CD4-positive, alpha-beta T cell treated with Interleukin-15 for 4 hours (primary cell): Measurements from ENCODE around the gene CEACAM19.
"Not testable (repeated sequence)": the region's sequence is repeated elsewhere in the genome, so short reads cannot be mapped to it uniquely, and the experiment has no call there.

Experiments
- DNase-seq: peaks from one replicate; pipeline ENCODE4 v3.0.0-alpha.2; 2020; ENCODE audit warnings: low spot score

The CEACAM19 gene

DNA sequence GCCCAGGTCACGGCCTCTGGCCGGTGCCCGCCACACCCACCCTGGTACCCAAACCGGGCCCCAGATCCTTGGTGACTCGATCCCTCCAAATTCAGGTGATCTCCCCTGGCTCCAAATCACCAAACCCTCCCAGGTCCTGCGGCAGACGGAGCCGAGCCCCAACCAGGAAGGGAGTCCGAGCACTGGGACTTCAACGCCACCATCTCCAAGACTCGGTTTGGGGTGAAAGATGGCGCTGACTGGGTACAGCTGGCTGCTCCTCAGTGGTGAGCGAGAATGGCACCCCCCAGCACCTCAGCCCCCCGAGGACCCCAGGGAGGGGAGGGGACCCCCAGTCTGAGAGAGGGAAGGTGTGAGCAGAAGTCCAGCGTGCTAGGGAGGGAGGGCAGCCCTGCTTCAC, 29.9 kb downstream of the CEACAM19 start:
- no peak for DNase-seq

GRCh38 chr19:44702551-44703176, 31.4 kb downstream of the CEACAM19 start:
- DNase-seq: no peak

DNA sequence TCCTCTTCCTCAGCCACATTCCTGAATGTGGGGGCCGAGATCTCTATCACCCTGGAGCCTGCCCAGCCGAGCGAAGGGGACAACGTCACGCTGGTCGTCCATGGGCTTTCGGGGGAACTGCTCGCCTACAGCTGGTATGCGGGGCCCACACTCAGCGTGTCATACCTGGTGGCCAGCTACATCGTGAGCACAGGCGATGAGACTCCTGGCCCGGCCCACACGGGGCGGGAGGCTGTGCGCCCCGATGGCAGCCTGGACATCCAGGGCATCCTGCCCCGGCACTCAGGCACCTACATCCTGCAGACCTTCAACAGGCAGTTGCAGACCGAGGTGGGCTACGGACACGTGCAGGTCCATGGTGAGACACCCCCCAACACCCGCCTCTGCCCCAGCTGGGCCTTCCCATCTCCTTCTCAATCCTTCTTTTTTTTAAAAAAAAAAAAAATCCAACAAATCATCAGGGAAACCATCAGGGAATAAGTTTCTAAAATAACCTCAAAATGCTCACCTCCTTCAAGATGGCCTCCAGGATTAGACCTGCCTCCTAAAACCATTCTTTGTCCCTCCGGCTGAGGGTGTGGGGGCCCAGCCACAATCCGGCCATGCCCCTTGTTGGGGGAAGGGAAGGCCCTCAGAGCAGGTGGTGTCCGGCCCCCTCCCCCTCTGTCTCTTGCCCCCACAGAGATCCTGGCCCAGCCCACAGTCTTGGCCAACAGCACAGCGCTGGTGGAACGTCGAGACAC, 32.2 kb downstream of the CEACAM19 start:
- no peak for DNase-seq

DNA sequence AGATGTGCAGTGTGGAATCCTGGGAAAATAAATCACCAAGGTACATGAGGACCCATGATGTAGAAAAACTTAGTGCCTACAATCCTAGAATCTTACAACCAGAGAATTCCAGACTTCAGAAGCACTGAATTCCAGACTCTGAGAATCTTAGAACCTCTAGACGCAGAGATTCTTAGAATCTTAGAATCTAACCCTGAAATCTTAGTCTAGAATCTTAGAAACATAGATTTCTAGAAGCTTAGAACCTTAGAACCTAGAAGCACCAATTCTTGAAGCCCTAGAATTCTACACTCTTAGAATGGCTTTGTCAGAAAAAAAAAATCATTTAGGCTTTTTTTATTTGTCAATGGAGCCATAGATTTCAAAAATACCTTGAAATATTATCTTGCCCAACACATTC, 33.7 kb downstream of the CEACAM19 start:
- DNase-seq: no peak

- no peak for DNase-seq
These were observed 34.3 kb downstream of the CEACAM19 start for GRCh38 chr19:44705502-44706010.

GRCh38 chr19:44706506-44707236, 35.4 kb downstream of the CEACAM19 start:
- DNase-seq: no peak

- no peak for DNase-seq
These were observed 36.5 kb downstream of the CEACAM19 start for GRCh38 chr19:44707794-44708193.

DNA sequence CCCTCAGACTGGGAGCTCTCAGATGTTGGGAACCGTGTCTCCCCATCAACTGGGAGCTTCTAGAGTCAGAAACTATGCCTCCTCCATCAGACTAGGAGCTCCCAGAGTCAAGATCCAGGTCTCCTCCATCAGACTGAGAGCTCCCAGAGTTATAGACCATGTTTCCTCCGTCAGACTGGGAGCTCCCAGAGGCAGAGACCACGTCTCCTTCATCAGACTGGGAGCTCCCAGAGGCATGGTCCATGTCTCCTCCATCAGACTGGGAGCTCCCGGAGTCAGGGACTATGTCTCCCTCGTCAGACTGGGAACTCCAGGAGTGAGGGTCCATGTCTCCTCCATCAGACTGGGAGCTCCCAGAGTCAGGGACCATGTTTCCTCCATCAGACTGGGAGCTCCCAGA, 37.7 kb downstream of the CEACAM19 start:
- DNase-seq: no peak

GRCh38 chr19:44709434-44710266, 38.4 kb downstream of the CEACAM19 start:
- not testable (repeated sequence) for DNase-seq

DNA sequence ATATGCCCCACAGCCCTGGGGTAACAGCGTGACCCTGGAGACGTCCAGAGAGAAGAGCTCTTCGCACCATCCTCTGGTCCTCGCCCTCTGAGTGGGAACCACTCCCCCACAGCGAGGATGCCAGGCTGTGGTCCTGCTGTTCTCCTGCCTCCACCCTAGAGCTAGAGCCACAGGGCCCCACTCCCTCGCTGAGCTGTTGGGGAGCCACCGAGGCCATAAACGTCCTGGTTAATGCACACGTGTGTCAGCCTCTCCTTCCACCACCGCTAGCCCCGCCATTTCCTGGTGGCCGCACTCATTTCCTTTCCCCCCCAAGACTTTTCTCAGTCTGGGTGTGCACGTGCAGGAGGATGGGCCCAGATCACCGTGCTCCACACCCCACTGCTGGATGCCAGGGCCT, 39.2 kb downstream of the CEACAM19 start:
- DNase-seq: no peak

DNA sequence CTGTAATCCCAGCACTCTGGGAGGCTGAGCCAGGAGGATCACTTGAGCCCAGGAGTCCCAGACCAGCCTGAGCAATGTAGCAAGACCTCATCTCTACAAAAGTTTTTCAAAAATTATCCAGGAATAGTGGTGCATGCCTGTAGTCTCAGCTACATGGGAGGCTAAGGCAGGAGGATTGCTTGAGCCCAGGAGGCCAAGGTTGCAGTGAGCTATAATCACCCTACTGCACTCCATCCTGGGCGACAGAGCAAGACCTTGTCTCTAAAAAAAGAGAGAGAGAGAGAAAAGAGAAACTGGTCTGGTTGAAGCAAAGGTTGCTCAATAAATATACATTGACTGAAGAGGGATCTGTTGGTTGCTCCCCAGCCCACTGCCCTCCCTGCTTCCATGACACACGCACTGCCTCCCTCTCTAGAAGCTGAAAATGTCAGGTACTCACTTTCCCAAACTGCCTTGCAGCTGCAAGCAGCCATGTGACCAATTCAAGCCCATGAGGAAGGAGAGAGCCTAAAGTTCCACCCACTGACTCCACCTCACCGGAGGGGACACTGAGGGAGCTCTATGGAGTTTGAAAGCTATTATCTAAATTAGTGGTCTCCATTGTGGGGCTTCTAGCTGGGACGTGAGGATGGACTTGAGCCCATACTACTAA, 41.7 kb downstream of the CEACAM19 start:
- DNase-seq: no peak

DNA sequence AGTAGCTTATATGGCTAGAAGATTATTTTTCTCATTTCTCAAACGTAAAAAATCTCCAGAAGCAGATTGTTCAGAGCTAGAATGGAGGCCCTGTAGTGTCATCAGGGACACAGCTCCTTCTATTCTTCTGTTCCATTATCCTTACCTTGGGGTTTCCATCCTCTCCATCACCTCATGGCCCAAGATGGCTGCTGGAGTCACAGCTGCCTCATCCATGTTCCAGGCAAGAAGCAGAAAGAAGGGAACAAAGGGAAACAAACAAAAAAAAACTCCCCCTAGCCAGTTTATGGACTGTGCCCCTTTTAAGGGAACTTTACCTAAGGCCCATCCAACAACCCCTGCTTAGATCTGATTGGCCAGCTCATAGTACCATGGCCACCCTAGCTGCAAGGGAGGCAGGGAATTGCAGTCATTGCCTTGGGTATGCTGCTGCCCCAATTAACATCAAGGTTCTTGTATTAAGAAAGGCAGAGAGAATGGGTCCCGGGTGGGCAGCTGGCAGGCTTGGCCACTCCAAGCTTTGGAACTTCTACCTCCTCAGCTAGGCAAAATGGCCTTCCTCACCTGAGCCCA, 43.4 kb downstream of the CEACAM19 start:
- DNase-seq: no peak

DNA sequence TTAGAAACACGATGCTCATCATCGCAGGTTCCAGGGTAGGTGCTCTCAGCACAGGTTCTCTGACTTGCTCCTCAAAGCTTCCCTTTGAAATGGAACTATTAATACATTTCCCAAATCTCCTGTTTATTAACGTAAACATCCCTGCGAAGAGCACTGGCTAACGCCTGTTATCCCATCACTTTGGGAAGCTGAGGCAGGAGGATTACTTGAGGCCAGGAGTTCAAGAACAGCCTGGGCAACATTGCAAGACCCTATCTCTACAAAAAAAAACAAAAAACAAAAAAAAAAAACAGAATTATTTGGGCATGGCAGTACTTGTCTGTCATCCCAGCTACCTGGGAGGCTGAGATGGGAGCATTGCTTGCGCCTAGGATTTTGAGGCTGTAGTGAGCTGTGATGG, 46.3 kb downstream of the CEACAM19 start:
- DNase-seq: no peak

GRCh38 chr19:44718441-44719261, 47.4 kb downstream of the CEACAM19 start:
- no peak for DNase-seq

DNA sequence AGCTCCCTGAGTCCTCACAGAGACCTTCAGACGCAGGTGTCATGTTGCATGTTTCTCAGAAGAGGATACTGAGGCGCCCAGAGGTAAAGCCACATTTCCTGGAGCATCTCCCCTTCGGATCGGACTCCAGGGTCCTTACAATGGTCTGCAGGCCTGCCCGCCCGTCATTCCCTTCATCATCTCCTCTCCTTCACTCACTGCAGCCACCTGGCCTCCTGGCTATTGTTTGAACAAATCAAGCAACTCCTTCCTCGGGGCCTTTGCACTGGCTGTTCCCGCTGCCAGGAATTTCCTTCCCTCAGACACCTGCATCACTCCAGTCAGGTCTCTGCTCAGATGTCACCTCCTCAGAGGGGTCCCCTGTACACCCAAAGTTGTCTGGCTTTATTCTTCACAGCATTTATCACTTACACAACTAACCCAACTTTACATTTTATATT, 48.0 kb downstream of the CEACAM19 start:
- DNase-seq: no peak

DNA sequence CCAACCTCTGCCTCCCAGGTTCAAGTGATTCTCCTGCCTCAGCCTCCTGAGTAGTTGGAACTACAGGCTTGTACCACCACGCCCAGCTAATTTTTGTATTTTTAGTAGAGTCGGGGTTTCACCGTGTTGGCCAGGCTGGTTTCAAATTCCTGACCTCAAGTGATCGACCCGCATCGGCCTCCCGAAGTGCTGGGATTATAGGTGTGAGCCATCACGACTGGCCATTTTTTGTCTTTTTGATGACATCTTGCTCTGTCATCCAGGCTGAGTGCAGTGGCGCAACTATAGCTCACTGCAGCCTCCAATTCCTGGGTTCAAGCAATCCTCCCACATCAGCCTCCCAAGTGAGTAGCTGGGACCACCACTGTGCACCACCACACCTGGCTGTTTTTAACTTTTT, 49.1 kb downstream of the CEACAM19 start:
- DNase-seq: not testable (repeated sequence)

DNA sequence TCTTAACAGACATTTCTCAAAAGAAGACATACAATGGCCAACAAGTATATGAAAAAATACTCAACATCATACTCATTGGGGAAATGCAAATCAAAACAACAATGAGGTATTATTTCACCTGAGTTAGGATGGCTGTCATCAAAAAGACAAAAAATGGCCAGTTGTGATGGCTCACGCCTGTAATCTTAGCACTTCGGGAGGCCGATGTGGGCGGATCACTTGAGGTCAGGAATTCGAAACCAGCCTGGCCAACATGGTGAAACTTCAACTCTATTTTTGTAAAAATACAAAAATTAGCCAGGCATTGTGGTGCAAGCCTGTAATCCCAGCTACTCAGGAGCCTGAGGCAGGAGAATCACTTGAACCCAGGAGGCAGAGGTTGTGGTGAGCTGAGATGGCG, 49.7 kb downstream of the CEACAM19 start:
- DNase-seq: no peak

DNA sequence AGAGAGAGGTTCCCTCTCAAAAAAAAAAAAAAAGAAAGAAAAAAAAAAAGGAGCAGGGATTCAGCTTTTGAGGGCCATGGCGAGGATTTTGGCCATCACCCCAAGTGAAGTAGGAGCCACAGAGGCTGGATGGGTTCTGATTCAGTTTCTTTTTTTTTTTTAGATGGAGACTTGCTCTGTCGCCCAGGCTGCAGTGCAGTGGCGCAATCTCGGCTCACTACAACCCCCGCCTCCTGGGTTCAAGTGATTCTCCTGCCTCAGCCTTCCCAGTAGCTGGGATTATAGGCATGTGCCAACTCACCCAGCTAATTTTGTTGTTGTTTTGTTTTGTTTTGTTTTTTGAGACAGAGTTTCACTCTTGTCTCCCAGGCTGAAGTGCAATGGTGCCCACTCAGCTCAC, 50.1 kb downstream of the CEACAM19 start:
- not testable (repeated sequence) for DNase-seq

GRCh38 chr19:44722131-44723121, 51.1 kb downstream of the CEACAM19 start:
- no peak for DNase-seq
